Ishikawa (cell line): Measurements from ENCODE around the gene COL11A1.

Experiments used
- EGR1 ChIP-seq: IDR thresholded peaks from 2 replicates; pipeline ENCODE4 v1.6.1; 2012
- FOXM1 ChIP-seq: IDR thresholded peaks from 2 replicates; pipeline ENCODE4 v1.6.1; 2012; ENCODE audit warnings: low read depth, borderline replicate concordance
- NFIC ChIP-seq: IDR thresholded peaks from 2 replicates; pipeline ENCODE4 v1.6.1; 2012
- TCF12 ChIP-seq: IDR thresholded peaks from 2 replicates; pipeline ENCODE4 v1.6.1; 2012; ENCODE audit warnings: low read depth

GRCh38 chr1:102872097-102872496, 236.2 kb downstream of the COL11A1 start:
- TF ChIP-seq EGR1: no peak
- TF ChIP-seq TCF12: no peak
- TF ChIP-seq FOXM1: no peak
- TF ChIP-seq NFIC: no peak
